Stimulated activated CD8-positive, alpha-beta memory T cell treated with anti-CD3 and anti-CD28 coated beads, Interleukin-12 subunit alpha, Interleukin-12 subunit beta, amount 100 ng/mL, for 4 hours (primary cell): ENCODE results near the gene HGFAC.
"Not testable (repeated sequence)": the region's sequence is repeated elsewhere in the genome, so short reads cannot be mapped to it uniquely, and the experiment has no call there.

Experiments used
- DNase-seq: peaks from one replicate; pipeline ENCODE4 v3.0.0-alpha.2; 2020; ENCODE audit warnings: low read depth

Gene HGFAC

GRCh38 chr4:3411190-3411589 lies 30.6 kb upstream of the HGFAC start:
- not testable (repeated sequence) for DNase-seq

GRCh38 chr4:3411676-3412075 lies 30.1 kb upstream of the HGFAC start:
- no peak for DNase-seq

- no peak for DNase-seq
These were observed 29.3 kb upstream of the HGFAC start for GRCh38 chr4:3412257-3413020.

GRCh38 chr4:3413217-3413671 lies 28.5 kb upstream of the HGFAC start:
- DNase-seq: no peak

- DNase-seq: no peak
These were observed 27.9 kb upstream of the HGFAC start for GRCh38 chr4:3413675-3414420.

- DNase-seq: no peak
These were observed 27.1 kb upstream of the HGFAC start for GRCh38 chr4:3414421-3415279.

- DNase-seq: no peak
These were observed 26.2 kb upstream of the HGFAC start for GRCh38 chr4:3415471-3416141.

- no peak for DNase-seq
These were observed 25.5 kb upstream of the HGFAC start for GRCh38 chr4:3416270-3416669.

GRCh38 chr4:3416821-3417221 lies 24.9 kb upstream of the HGFAC start:
- DNase-seq: no peak

- no peak for DNase-seq
These were observed 24.3 kb upstream of the HGFAC start for GRCh38 chr4:3417448-3417847.

- no peak for DNase-seq
These were observed 23.6 kb upstream of the HGFAC start for GRCh38 chr4:3418029-3418762.

- DNase-seq: no peak
These were observed 21.7 kb upstream of the HGFAC start for GRCh38 chr4:3419836-3420605.

GRCh38 chr4:3420606-3420955 lies 21.2 kb upstream of the HGFAC start:
- DNase-seq: no peak

- DNase-seq: no peak
These were observed 20.8 kb upstream of the HGFAC start for GRCh38 chr4:3420956-3421355.

- DNase-seq: no peak
These were observed 20.3 kb upstream of the HGFAC start for GRCh38 chr4:3421470-3421869.

GRCh38 chr4:3422241-3422801 lies 19.4 kb upstream of the HGFAC start:
- no peak for DNase-seq

- DNase-seq: no peak
These were observed 18.9 kb upstream of the HGFAC start for GRCh38 chr4:3422808-3423297.

GRCh38 chr4:3423406-3423805 lies 18.4 kb upstream of the HGFAC start:
- no peak for DNase-seq

GRCh38 chr4:3423952-3424351 lies 17.8 kb upstream of the HGFAC start:
- DNase-seq: no peak

GRCh38 chr4:3424522-3425095 lies 17.2 kb upstream of the HGFAC start:
- no peak for DNase-seq
